HG03442 (cell line): ENCODE measurements around the gene TRPC5OS.

ENCODE experiments used
- ATAC-seq: cut with Tn5 transposase; IDR thresholded peaks from one replicate; pipeline ENCODE4 v1.9.1; 2021; ENCODE audit warnings: mild to moderate bottlenecking, moderate library complexity; ENCODE audit not compliant: unreplicated experiment

The TRPC5OS gene

GRCh38 chrX:111892375-111892774 lies 16.4 kb downstream of the TRPC5OS start:
- no peak for ATAC-seq

- no peak for ATAC-seq
These were observed 20.2 kb downstream of the TRPC5OS start for GRCh38 chrX:111896148-111896547.

- no peak for ATAC-seq
These were observed 38.6 kb downstream of the TRPC5OS start for GRCh38 chrX:111914398-111915090.

GRCh38 chrX:111917591-111917990 lies 41.6 kb downstream of the TRPC5OS start:
- no peak for ATAC-seq

- ATAC-seq = no peak
These were observed 52.5 kb downstream of the TRPC5OS start for GRCh38 chrX:111928456-111928855.
